Adrenal gland (tissue), 5 donors: Measurements from ENCODE around the gene PCNX2.

Experiments used
- POLR2A ChIP-seq, 2 donors: fragments of 450-650 bp; IDR thresholded peaks; one replicate each; pipeline ENCODE4 v1.6.1; 2017; ENCODE audit warnings: antibody characterized with exemption in 2 of 2, mild to moderate bottlenecking in 2 of 2, moderate library complexity in 1 of 2
- TF ChIP-seq, protein P1 (sequence below), 6 experiments: fragments of 450-650 bp in 4 of 6; fragments of 200-600 bp in 2 of 6; sonication (generic) in 1 of 6; IDR thresholded peaks; 1 replicate in 5 of 6; 2 replicates in 1 of 6; pipeline versions ENCODE4 v1.5.1 to v1.8.0; 2016 to 2021; ENCODE audit warnings: antibody characterized with exemption in 6 of 6, mild to moderate bottlenecking in 2 of 6, moderate library complexity in 1 of 6
- donor health status: DM: no; HTN: no; CAD: no.

DNA sequence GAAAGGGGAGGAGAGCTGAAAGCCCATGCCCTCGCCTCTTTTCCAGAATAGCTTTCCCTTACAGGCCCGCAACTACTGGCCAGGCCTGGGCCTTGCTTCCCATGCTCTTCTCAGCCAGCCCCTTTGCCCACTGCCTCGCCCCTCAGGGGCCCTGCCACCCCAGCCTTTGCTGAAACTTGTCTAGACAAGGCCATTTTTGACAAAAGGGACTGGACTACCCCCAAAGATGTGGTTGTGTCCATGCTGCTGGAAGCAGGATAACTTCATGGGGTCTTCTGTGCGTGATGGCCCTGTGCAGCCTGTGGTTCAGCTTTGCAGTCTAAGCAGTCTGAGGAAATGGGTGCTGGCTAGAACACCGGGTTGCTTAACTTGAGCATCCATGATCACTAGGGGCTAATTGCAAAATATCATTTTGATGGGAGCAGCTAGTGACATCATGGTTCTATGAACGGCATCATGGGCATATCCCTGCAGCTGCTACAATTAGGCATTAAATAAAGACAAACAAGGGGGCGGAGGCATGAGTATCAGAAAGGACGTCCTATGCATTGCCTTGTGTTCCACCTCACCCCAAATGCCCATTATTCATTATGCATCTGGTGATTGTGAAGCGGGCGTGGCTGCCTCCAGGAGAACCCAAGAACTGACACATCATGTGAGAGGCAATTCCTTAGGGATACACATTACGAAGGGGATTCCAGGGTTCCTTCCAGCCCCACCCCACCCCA lies 308.3 kb downstream of the PCNX2 start:
- TF ChIP-seq, protein P1, sequence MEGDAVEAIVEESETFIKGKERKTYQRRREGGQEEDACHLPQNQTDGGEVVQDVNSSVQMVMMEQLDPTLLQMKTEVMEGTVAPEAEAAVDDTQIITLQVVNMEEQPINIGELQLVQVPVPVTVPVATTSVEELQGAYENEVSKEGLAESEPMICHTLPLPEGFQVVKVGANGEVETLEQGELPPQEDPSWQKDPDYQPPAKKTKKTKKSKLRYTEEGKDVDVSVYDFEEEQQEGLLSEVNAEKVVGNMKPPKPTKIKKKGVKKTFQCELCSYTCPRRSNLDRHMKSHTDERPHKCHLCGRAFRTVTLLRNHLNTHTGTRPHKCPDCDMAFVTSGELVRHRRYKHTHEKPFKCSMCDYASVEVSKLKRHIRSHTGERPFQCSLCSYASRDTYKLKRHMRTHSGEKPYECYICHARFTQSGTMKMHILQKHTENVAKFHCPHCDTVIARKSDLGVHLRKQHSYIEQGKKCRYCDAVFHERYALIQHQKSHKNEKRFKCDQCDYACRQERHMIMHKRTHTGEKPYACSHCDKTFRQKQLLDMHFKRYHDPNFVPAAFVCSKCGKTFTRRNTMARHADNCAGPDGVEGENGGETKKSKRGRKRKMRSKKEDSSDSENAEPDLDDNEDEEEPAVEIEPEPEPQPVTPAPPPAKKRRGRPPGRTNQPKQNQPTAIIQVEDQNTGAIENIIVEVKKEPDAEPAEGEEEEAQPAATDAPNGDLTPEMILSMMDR (IDR thresholded peaks at IDR 0.05): no peak
- TF ChIP-seq POLR2A (IDR thresholded peaks at IDR 0.05): no peak
